B cell (primary cell): ENCODE data around the gene MYH11.

Experiments used
- EZH2 ChIP-seq: IDR thresholded peaks from 2 replicates; pipeline ENCODE4 v1.6.1; 2012; ENCODE audit warnings: borderline replicate concordance, low read depth, mild to moderate bottlenecking, moderate library complexity, low read length; ENCODE audit not compliant: insufficient read depth, poor library complexity, severe bottlenecking
- TF ChIP-seq, protein P1 (sequence below): fragments of 200-600 bp; IDR thresholded peaks from one replicate; pipeline ENCODE4 v1.8.0; 2022; ENCODE audit warnings: antibody characterized with exemption, mild to moderate bottlenecking

- TF ChIP-seq, protein P1, sequence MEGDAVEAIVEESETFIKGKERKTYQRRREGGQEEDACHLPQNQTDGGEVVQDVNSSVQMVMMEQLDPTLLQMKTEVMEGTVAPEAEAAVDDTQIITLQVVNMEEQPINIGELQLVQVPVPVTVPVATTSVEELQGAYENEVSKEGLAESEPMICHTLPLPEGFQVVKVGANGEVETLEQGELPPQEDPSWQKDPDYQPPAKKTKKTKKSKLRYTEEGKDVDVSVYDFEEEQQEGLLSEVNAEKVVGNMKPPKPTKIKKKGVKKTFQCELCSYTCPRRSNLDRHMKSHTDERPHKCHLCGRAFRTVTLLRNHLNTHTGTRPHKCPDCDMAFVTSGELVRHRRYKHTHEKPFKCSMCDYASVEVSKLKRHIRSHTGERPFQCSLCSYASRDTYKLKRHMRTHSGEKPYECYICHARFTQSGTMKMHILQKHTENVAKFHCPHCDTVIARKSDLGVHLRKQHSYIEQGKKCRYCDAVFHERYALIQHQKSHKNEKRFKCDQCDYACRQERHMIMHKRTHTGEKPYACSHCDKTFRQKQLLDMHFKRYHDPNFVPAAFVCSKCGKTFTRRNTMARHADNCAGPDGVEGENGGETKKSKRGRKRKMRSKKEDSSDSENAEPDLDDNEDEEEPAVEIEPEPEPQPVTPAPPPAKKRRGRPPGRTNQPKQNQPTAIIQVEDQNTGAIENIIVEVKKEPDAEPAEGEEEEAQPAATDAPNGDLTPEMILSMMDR = no peak
- no peak for TF ChIP-seq EZH2
These were observed 37.8 kb downstream of the MYH11 start for GRCh38 chr16:15819046-15819445.
